Activated CD4-positive, alpha-beta memory T cell treated with anti-CD3 and anti-CD28 coated beads for 36 hours (primary cell): ENCODE results near the gene OSTC. TPM values are rescaled to one million over a fixed set of nuclear protein-coding genes. Genes with fewer than 3 reads are reported as not detected.

Experiments used
- CTCF ChIA-PET: fragments of 350-600 bp; sonication (Branson Sonifier 250); formaldehyde crosslinking; loops from one replicate; lab custom pipeline; 2021; ENCODE audit warnings: antibody characterized with exemption, inconsistent platforms; lab: Charles Lee
- POLR2A ChIA-PET: fragments of 350-600 bp; sonication (Branson Sonifier 250); formaldehyde crosslinking; loops from one replicate; lab custom pipeline; 2021; ENCODE audit warnings: antibody characterized with exemption; lab: Charles Lee
- DNase-seq: peaks from one replicate; pipeline ENCODE4 v3.0.0-alpha.2; 2020
- H3K27ac Mint-ChIP-seq: one replicate; pipeline ENCODE4 v1.8.0; 2021; ENCODE audit warnings: mixed read lengths
- H3K27me3 Mint-ChIP-seq: one replicate; pipeline ENCODE4 v1.8.0; 2021; ENCODE audit warnings: mixed read lengths
- H3K36me3 Mint-ChIP-seq: one replicate; pipeline ENCODE4 v1.8.0; 2021; ENCODE audit warnings: mixed read lengths
- H3K4me1 Mint-ChIP-seq: one replicate; pipeline ENCODE4 v1.8.0; 2021; ENCODE audit warnings: low read depth, mixed read lengths
- H3K4me3 Mint-ChIP-seq: one replicate; pipeline ENCODE4 v1.8.0; 2021; ENCODE audit warnings: mild to moderate bottlenecking, mixed read lengths
- H3K9me3 Mint-ChIP-seq: one replicate; pipeline ENCODE4 v1.8.0; 2021; ENCODE audit warnings: mixed read lengths
- intact Hi-C: fragments of 100-400 bp; cut with micrococcal nuclease; formaldehyde crosslinking; loops from one replicate; pipeline ENCODE4 v1.15.1; 2023
- total RNA-seq, 2 experiments: library from RNA; stranded (reverse); gene quantifications; one replicate each; pipeline ENCODE4 v1.2.3, GENCODE V29; 2021

Gene OSTC
- total RNA-seq, 2 experiments from 2014 or later: 74.3 to 76.6 TPM

DNA sequence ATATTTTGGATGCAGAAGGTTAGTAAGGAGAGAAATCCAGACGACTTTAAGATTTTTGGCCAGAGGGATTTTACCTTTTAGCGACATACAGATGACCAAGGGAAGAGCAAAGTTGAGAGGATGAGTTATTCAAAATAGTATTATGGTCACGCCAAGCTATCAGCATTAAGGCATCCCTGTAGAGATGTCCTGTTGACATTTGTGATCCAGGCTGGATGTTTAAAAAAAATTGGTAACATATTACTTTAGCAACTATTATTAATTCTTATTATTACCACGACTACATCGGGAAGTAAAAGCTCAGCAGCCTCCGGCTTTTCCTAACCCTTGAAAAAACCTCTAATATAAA, 562 bp upstream of the OSTC start:
- peak overlapping the region; percentile 65 for H3K27ac Mint-ChIP-seq
- H3K4me1 Mint-ChIP-seq: peaks cover 34% of the 10 kb centered on the region
- intact Hi-C loops: loop anchor here (1.0 kb wide), 2 partner anchors 30 to 718 kb away; partner anchors contain the start of gene RPL34
- peaks cover 7% of the 10 kb centered on the region for H3K36me3 Mint-ChIP-seq
- ChIA-PET POLR2A (interaction anchor here (1.0 to 4.1 kb wide), 4 partner anchors 23 to 482 kb away, joined by 3 to 23 read pairs (median 6); partner anchors contain the start of genes LEF1 and RPL34), CTCF (interaction anchor here (1.3 to 1.7 kb wide), 2 partner anchors 20 to 25 kb away, joined by 3 to 7 read pairs; no protein-coding TSS in a partner anchor)
- peak overlapping the region; percentile 74 for H3K4me3 Mint-ChIP-seq
- H3K9me3 Mint-ChIP-seq: no peaks in the 10 kb centered on the region
- no peaks in the 10 kb centered on the region for H3K27me3 Mint-ChIP-seq
- no peak for DNase-seq

DNA sequence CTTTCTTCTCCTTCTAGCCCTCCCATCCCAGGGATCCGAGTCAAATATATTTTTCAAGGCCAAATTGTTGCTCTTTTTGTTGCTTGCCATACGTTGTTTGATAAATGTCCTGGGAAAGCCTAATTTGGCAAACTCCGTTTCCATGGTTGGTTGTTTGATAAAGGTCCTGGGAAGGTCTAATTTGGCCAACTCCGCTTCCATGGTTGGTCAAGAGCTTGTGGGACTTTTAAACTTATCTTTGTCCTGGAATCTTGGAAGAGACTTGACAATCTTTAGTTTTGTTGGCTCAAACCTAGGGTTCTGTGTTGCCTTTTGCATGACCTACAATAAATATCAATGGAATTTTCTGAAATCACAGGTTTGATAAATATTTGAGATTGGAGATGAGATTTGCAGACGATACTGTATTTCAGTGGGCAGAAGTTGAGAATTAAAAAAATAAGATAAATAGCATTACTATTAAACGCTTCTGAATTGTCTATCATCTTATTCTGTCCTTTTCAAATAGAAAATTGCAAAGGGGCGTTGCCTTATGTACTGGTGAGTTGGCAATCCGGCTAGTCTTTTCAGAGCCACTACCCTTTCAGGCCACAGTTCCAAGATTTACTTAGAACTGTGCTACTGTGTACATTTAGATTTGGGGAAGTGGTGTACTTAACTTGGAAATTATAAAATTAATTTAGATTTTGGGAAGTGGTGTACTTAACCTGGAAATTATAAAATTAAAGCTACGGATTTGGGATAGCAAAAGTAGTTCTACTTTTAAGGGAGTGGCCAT, 804 bp downstream of the OSTC start:
- H3K27ac Mint-ChIP-seq: peak overlapping the region; percentile 91
- H3K9me3 Mint-ChIP-seq: no peaks in the 10 kb centered on the region
- ChIA-PET POLR2A (interaction anchor here (1.2 to 4.1 kb wide), 3 partner anchors 28 to 483 kb away, joined by 3 to 23 read pairs (median 7); partner anchors contain the start of genes LEF1 and RPL34), CTCF (interaction anchor here (0.5 to 1.7 kb wide), 4 partner anchors 11 to 106 kb away, joined by 3 to 7 read pairs (median 4); no protein-coding TSS in a partner anchor)
- H3K4me1 Mint-ChIP-seq: peaks cover 34% of the 10 kb centered on the region
- H3K4me3 Mint-ChIP-seq: peak overlapping the region; percentile 96
- intact Hi-C loops: no loop called here
- no peak for DNase-seq
- peaks cover 7% of the 10 kb centered on the region for H3K36me3 Mint-ChIP-seq
- no peaks in the 10 kb centered on the region for H3K27me3 Mint-ChIP-seq

DNA sequence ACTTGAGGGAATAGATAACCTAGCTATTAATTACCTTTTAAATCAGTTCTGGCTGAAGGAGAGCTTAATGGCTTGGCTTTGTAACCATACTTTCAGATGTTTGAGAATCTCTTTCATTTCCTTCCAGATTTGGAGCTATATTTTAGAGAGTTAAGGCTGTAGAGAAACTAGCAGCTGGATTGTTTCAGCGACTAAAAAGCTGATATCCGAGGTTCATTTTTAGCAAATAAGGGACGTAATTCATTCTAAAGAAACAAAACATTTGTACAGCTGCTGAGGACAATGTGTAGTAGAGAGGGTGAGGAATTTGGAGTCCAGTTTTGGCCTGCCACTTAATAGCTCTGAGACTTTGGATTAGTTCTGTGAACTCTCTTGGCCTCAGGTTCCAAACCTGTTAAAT, 12.2 kb downstream of the OSTC start:
- ChIA-PET POLR2A (no interaction called here), CTCF (interaction anchor here (1.5 kb wide), 1 partner anchor 10 kb away, joined by 4 read pairs; no protein-coding TSS in a partner anchor)
- no peak overlapping the region for H3K4me3 Mint-ChIP-seq
- intact Hi-C loops: no loop called here
- DNase-seq: no peak
- no peaks in the 10 kb centered on the region for H3K4me1 Mint-ChIP-seq
- peaks cover 32% of the 10 kb centered on the region for H3K36me3 Mint-ChIP-seq
- H3K27ac Mint-ChIP-seq: no peak overlapping the region
- no peaks in the 10 kb centered on the region for H3K27me3 Mint-ChIP-seq
- no peaks in the 10 kb centered on the region for H3K9me3 Mint-ChIP-seq

DNA sequence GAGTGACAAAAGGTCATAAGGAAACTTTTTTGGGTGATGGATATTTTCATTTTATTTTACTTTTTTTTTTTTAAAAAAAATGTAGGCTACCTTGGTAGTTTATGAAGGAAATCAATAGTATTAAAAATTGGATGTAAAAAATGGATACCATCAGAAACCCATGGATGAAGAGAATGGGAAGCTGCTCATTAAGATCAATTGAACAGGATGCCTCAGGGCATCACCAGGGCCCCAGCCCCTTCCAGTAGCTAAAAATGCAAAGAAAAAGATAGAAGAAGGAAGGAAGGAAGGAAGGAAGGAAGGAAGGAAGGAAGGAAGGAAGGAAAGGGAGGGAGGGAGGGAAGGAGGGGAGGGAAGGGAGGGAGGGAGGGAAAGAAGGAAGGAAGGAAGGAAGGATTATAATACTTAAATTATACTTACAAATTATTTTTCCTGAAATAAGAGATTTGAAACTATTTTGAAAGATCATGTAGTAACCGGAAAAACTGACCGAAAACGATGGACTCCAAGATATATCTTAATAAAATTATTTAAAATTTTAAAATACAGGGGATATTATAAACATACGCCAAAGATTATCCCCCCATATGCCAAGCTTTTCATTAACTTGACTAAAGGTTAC, 24.1 kb downstream of the OSTC start:
- no peak overlapping the region for H3K27ac Mint-ChIP-seq
- POLR2A ChIA-PET: no interaction called here
- DNase-seq: no peak
- CTCF ChIA-PET: interaction anchor here (0.9 kb wide), 1 partner anchor 23 kb away, joined by 3 read pairs; no protein-coding TSS in a partner anchor
- no peaks in the 10 kb centered on the region for H3K27me3 Mint-ChIP-seq
- H3K9me3 Mint-ChIP-seq: no peaks in the 10 kb centered on the region
- intact Hi-C loops: no loop called here
- peaks cover 14% of the 10 kb centered on the region for H3K36me3 Mint-ChIP-seq
- H3K4me1 Mint-ChIP-seq: no peaks in the 10 kb centered on the region
- no peak overlapping the region for H3K4me3 Mint-ChIP-seq

DNA sequence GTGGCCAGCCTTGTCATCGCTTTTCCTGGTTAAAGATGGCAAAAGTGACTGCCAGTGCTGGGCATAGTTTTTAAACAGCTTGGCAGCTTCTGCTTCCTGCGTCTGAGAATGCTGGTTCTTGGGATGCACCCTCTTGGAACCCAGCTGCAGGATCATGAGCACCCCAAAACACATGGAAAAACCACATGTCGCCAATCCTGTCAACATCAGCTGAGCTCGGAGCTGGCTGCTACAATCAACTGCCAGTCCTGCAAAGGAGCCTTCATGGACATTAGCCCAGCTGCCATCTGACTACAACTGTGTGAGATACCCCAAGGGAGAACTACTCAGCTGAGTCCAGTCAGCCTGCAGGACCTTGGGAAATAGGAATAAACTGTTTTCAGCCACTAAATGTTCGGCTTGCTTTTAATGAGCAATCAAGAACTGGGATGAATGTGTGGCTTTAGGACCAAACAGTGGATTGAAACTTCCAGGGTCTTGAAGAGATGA, 31.0 kb downstream of the OSTC start:
- no peaks in the 10 kb centered on the region for H3K9me3 Mint-ChIP-seq
- ChIA-PET CTCF (interaction anchor here (0.8 kb wide), 1 partner anchor 175 kb away, joined by 4 read pairs; no protein-coding TSS in a partner anchor), POLR2A (no interaction called here)
- DNase-seq: no peak
- no peaks in the 10 kb centered on the region for H3K27me3 Mint-ChIP-seq
- no peak overlapping the region for H3K4me3 Mint-ChIP-seq
- H3K36me3 Mint-ChIP-seq: peaks cover 5% of the 10 kb centered on the region
- H3K4me1 Mint-ChIP-seq: no peaks in the 10 kb centered on the region
- H3K27ac Mint-ChIP-seq: no peak overlapping the region
- intact Hi-C loops: no loop called here

DNA sequence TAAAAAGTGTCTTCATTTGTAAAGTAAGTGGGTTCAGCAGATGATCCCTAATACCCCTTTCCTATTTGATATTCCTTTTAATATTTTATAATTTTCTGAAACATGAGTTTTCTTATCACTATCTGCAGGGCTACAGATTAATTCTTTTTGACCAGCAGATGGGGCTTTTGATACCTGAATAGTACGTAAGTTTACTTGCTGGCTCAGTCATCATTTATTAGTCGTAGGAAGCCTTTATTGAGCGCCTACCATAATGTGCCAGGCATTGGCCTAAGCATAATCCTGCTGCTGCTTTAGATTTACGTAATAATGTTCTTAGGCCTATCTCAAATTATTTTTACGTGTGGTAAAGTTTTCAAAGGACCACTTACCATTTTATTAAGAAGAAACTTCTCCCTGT, 33.1 kb downstream of the OSTC start:
- no peaks in the 10 kb centered on the region for H3K4me1 Mint-ChIP-seq
- H3K27me3 Mint-ChIP-seq: no peaks in the 10 kb centered on the region
- ChIA-PET POLR2A (no interaction called here), CTCF (no interaction called here)
- no peak overlapping the region for H3K4me3 Mint-ChIP-seq
- no peak for DNase-seq
- no peak overlapping the region for H3K27ac Mint-ChIP-seq
- H3K9me3 Mint-ChIP-seq: no peaks in the 10 kb centered on the region
- H3K36me3 Mint-ChIP-seq: no peaks in the 10 kb centered on the region
- intact Hi-C loops: loop anchor here (1.0 kb wide), 1 partner anchor 723 kb away; no protein-coding TSS in a partner anchor

DNA sequence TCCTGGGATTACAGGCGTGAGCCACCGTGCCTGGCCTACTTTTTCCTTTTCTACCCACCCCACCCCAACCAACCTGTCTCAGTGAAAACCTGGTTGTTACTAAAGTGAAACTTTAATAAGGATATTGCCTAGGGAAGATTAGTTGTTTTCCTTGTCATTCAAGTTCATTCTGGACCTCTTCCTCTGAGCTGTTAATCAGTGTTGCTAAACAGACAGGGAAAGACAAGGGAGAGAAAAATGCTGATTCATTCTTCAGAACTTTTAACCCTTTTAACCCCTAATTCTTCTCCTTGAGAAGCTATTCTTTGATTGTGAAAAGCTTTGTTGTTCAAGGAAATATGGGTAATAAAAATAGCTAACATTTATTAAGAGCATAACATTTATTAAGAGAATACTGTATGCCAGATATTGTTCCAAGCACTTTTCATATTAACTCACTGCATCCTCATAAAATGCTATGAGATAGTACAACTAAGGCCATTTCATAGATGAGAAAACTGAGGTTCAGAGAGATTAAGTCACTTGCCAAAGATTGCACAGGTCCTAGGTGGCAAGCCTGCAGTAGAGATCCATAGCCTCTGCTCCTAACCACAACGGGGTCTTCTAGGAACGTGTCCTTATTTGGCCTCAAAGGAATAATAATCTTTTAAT, 34.8 kb downstream of the OSTC start:
- Mint-ChIP-seq H3K4me3 (no peak overlapping the region), H3K4me1 (no peaks in the 10 kb centered on the region), H3K9me3 (no peaks in the 10 kb centered on the region), H3K36me3 (no peaks in the 10 kb centered on the region), H3K27ac (no peak overlapping the region), H3K27me3 (no peaks in the 10 kb centered on the region)
- intact Hi-C loops: no loop called here
- CTCF ChIA-PET: no interaction called here
- DNase-seq: no peak
- POLR2A ChIA-PET: no interaction called here

DNA sequence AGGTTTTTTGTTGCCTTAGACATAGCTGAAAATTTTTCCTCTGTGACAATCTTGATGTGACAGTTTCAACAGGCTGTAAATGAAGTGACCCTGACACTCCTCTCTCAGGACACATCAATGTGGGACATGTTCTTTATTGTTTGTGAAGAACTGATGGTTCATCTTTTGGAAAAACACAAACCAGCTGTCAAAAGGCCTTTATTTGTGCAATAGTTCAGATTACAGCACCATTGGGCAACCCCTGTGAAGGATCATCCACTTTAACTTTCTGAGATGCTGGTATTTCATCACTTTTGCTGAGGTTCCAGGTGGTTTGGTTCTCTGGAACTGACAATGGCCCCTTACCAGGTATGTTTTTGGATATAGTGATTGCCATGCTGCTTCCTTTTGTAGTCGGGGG, 40.3 kb downstream of the OSTC start:
- CTCF ChIA-PET: interaction anchor here (0.6 kb wide), 1 partner anchor 555 kb away, joined by 3 read pairs; no protein-coding TSS in a partner anchor
- H3K9me3 Mint-ChIP-seq: no peaks in the 10 kb centered on the region
- H3K27ac Mint-ChIP-seq: no peak overlapping the region
- no peaks in the 10 kb centered on the region for H3K36me3 Mint-ChIP-seq
- H3K27me3 Mint-ChIP-seq: no peaks in the 10 kb centered on the region
- H3K4me1 Mint-ChIP-seq: no peaks in the 10 kb centered on the region
- POLR2A ChIA-PET: no interaction called here
- intact Hi-C loops: no loop called here
- no peak for DNase-seq
- no peak overlapping the region for H3K4me3 Mint-ChIP-seq

DNA sequence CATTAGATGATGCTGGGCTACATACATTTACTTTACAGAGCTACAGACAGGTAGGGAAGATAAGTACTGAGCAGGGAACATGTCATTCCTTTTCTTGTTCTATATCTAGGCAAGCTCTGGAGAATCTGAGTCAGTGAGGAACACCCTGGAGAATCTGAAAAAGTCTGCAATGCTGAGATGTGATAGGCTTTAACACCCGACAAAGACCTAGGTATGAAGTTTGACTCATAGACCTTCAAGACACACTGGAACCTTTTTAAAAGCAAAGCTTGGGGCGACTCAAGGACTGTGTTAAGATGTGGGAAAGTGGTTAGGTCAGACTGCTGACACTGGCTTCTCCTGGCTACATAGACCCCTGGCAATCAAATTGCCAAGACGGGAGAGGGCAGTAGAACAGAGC, 42.8 kb downstream of the OSTC start:
- intact Hi-C loops: no loop called here
- POLR2A ChIA-PET: no interaction called here
- Mint-ChIP-seq H3K36me3 (no peaks in the 10 kb centered on the region), H3K27me3 (no peaks in the 10 kb centered on the region), H3K9me3 (no peaks in the 10 kb centered on the region), H3K27ac (no peak overlapping the region), H3K4me3 (no peak overlapping the region), H3K4me1 (no peaks in the 10 kb centered on the region)
- CTCF ChIA-PET: no interaction called here
- no peak for DNase-seq

DNA sequence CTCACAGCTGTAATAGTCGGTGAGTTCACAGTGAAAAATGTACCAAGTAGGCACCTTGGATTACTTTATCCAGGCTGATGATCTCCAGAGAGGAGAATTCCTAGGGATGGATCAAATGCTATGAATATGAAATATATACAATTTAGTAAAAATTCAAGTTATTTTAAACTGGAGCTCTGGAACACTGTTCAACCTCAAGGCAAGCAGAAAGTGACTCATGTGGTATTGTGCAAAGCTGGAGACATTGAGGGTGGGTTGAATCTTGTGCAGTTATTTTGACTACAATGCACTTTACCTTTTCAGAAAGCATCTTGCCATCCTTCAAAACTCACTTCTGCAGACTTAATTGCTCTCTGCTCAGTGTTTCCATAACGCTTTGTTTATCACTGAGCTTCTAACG, 43.4 kb downstream of the OSTC start:
- POLR2A ChIA-PET: no interaction called here
- CTCF ChIA-PET: no interaction called here
- no peak overlapping the region for H3K27ac Mint-ChIP-seq

DNA sequence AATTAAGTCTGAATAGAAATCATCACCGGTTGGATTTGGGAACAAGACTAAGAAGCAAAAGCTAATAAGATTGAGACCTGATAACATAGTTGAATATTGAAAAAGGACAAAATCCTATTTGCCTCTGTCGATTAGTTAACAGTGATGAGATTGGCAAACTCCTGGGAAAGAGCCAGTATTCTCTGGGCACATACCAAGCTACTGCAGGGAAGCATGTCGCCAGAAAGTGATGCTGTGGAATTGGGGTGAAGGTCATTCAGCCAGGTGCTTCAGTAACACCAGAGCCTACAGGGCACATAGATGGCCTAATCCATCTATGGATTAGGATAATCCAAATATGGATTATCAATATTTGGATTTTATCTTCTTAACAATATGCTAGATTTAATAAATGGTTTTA, 44.0 kb downstream of the OSTC start:
- no peak for DNase-seq
- ChIA-PET POLR2A (no interaction called here), CTCF (no interaction called here)

More for the DNA sequence above, 43.4 kb downstream of the OSTC start:
- intact Hi-C loops: no loop called here
- Mint-ChIP-seq H3K27me3 (no peaks in the 10 kb centered on the region), H3K4me3 (no peak overlapping the region), H3K4me1 (no peaks in the 10 kb centered on the region), H3K9me3 (no peaks in the 10 kb centered on the region), H3K36me3 (no peaks in the 10 kb centered on the region)
- DNase-seq: no peak

DNA sequence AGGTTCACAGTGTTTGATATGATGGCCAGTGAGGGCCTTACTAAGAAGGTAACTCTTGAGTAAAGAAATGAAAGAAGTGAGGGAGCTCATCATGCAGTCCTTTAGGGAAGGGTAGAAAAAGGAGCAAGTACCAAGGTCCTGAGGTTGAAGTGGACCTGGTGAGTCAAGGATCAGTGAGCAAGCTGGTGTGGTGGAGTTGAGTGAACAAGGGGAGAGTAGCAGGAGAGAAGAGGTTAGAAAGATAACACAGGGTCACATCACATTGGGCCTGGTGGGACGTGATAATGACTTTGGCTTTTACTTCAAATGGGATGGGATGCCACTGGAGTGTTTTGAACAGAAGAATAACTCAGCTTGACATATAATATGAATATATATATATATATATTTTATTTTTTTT, 44.7 kb downstream of the OSTC start:
- no peak overlapping the region for H3K27ac Mint-ChIP-seq
- CTCF ChIA-PET: no interaction called here

More for the DNA sequence above, 44.0 kb downstream of the OSTC start:
- Mint-ChIP-seq H3K27ac (no peak overlapping the region), H3K4me1 (no peaks in the 10 kb centered on the region), H3K36me3 (no peaks in the 10 kb centered on the region), H3K9me3 (no peaks in the 10 kb centered on the region), H3K27me3 (no peaks in the 10 kb centered on the region), H3K4me3 (no peak overlapping the region)
- intact Hi-C loops: no loop called here

More for the DNA sequence above, 44.7 kb downstream of the OSTC start:
- intact Hi-C loops: no loop called here
- Mint-ChIP-seq H3K27me3 (no peaks in the 10 kb centered on the region), H3K4me1 (peaks cover under 1% of the 10 kb centered on the region), H3K36me3 (no peaks in the 10 kb centered on the region), H3K4me3 (no peak overlapping the region), H3K9me3 (no peaks in the 10 kb centered on the region)
- POLR2A ChIA-PET: no interaction called here
- no peak for DNase-seq
